Activated CD8-positive, alpha-beta memory T cell treated with anti-CD3 and anti-CD28 coated beads for 4 hours (primary cell): ENCODE data around the gene HYLS1.

Experiments
- DNase-seq, 2 donors: peaks; one replicate each; pipeline ENCODE4 v3.0.0-alpha.2; 2020; ENCODE audit warnings: low read depth in 2 of 2

HYLS1 gene

DNA sequence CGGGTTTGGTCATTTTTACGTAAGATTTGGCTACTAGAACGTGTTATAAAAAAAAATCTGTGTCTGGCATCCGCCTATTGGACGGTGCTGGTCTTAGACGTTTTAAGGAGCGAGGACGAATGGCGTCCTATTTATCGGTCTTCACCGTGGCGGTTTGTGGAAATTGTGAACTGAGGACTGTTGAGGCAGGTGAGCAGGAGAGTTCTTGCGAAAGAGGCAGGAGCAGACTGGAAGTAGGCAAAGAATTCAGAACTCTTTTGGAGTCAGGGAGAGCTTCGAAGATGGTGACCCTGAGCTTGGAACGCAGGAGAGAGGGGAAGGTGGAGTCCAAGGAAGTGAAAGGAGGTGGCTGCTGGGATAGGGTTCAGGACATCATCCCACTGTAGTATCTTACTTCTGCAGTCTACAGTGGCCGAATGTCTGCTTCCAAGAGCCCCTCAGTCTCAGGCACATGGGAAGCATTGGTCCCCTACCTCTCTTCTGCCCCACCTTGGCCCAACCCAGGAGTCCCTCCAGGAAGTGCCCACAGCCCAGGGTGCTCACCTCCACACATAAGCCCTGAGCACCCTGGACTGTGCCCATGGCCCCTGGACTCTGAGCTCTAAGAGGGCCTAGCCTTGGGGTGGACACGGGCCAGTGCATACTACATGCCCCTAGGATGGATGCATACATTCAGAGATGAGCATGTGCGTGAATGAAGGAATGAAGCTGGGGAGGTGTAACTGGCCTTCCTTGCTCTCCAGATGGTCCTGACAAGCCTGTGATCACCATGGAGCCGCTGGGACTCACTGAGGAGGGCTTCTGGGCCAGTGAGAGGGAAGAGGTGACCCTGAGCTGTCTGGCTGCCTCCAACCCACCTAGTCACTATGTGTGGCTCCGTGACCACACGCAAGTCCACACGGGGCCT is 62.1 kb downstream of the HYLS1 start:
- DNase-seq, result no peak

DNA sequence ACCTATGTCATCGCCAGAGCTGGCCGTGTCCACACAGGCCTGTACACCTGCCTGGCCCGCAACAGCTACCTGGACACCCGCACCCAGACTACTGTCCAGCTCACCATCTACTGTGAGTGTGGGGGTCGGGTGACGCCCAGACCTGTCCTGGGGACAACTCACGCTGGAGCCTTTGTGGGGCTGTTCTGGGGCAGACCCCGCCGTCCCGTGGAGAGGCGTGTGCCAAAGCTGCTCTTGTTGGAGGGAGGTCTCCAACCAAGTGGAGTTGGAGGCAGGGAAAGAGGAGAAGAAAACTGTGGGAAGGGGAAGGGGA is 62.7 kb downstream of the HYLS1 start:
- no peak for DNase-seq
